KOPT-K1 (cell line): ENCODE measurements around the gene OR1J4.
"Not testable (repeated sequence)": the region's sequence is repeated elsewhere in the genome, so short reads cannot be mapped to it uniquely, and the experiment has no call there.

Experiments used
- H3K27ac ChIP-seq: fragments of 200-600 bp; sonication (generic); 2 replicates; pipeline ENCODE4 v1.5.1; 2016; ENCODE audit warnings: antibody characterized with exemption, mild to moderate bottlenecking, low read depth, low read length; ENCODE audit not compliant: poor library complexity, severe bottlenecking
- H3K36me3 ChIP-seq: fragments of 200-600 bp; sonication (generic); 2 replicates; pipeline ENCODE4 v1.5.1; 2017; ENCODE audit warnings: antibody characterized with exemption, mild to moderate bottlenecking, low read length, moderate library complexity; ENCODE audit not compliant: insufficient read depth
- H3K9me3 ChIP-seq: fragments of 200-600 bp; sonication (generic); 2 replicates; pipeline ENCODE4 v1.5.1; 2017; ENCODE audit warnings: antibody characterized with exemption, low read length, mild to moderate bottlenecking; ENCODE audit not compliant: insufficient read depth, poor library complexity, severe bottlenecking

Gene OR1J4

DNA sequence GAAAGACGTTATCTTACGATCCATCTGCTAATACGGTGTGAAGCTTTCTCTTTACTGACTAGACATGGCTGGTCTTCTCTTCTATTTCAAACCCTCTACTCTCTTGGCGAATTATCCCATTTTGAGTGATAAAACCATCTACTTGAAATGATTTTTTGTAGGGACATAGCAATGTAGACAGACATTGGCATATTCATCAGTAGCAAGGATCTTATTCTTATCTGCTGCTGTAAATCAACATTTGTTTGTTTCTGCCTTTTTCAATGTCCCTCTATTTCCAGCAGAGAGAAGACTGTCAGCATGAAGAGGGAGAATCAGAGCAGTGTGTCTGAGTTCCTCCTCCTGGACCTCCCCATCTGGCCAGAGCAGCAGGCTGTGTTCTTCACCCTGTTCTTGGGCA, at the start of gene OR1J4:
Gene OR1J4 (plus strand): TSS at position 301 of the 400 bp plus-strand sequence. CDS start 0 bp downstream, at position 301.
- Histone ChIP-seq H3K36me3 (no peaks in the 10 kb centered on the region), H3K27ac (no peak within 1 kb of the TSS), H3K9me3 (no peaks in the 10 kb centered on the region)

GRCh38 chr9:122474561-122474960, 44.4 kb upstream of the OR1J4 start:
- no peaks in the 10 kb centered on the region for H3K9me3 ChIP-seq
- no peak overlapping the region for H3K27ac ChIP-seq
- no peaks in the 10 kb centered on the region for H3K36me3 ChIP-seq

DNA sequence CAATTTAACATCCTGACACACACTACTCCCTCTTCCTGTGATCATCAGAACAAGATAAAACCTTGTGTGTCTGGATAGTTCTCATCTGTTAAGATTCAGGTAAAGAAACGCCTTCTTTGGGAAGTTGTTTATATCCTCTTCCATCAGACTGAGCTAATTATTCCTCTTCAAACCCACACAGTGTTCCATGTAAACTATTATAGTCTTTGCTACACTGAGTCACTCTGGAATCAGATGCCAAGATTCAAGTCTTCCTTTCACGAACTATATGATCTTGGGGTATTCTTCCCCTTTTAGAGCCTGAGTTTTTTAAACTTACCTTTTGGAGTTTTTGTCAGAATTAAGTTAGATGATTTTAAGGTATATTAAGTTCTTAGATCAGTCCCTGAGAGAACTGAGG, 43.2 kb upstream of the OR1J4 start:
- H3K36me3 ChIP-seq, result no peaks in the 10 kb centered on the region
- H3K27ac ChIP-seq, result no peak overlapping the region
- H3K9me3 ChIP-seq, result no peaks in the 10 kb centered on the region

- no peaks in the 10 kb centered on the region for H3K36me3 ChIP-seq
- no peak overlapping the region for H3K27ac ChIP-seq
- no peaks in the 10 kb centered on the region for H3K9me3 ChIP-seq
Observed at GRCh38 chr9:122477346-122477745, 41.6 kb upstream of the OR1J4 start.

GRCh38 chr9:122477826-122478225, 41.1 kb upstream of the OR1J4 start, which contains the start of gene OR1J1:
OR1J1 (minus strand) TSS chr9:122477926; CDS start chr9:122477926, 0 bp downstream.
- Histone ChIP-seq H3K9me3 (no peaks in the 10 kb centered on the region), H3K36me3 (no peaks in the 10 kb centered on the region), H3K27ac (no peak within 1 kb of the TSS)

DNA sequence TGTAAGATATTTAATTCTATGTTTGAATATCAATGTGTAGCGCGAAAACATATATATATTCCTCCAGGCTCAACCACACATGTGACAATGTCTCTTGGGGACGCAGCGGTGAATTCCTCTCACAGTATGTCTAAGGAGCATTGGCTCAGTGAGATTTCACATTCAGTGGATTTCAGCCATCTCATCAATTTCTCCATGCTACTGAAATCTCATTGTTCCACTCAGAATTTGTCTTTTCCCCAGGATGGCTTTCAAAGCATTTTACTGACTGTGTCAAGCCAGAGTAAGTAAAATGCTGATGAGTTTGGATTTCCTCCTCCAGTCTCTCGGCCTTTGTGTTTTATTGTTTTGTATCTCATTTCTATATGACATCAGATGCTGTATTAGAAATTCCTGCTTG, 39.9 kb upstream of the OR1J4 start:
- no peak overlapping the region for H3K27ac ChIP-seq
- H3K36me3 ChIP-seq, result no peaks in the 10 kb centered on the region
- H3K9me3 ChIP-seq, result no peaks in the 10 kb centered on the region

DNA sequence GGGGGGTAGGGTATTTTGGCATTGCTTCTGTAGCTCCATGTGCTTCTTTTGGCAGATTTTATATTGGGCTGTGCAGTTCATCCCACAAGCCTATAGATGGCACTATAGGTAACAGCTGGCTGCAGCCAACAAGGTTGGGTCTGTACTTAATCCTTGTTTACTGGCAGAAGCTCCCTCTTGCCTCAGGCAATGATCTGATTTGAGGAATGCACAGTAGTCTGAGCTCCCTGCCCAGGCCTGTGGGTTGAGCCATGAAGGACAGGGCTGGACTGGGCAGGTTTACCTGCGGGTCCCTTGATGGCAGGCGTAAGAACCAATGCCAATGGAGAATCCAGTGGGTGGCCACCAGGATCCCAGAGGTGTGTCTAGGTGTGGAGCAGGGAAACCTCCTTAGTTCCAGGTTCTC, 20.1 kb upstream of the OR1J4 start:
- no peaks in the 10 kb centered on the region for H3K9me3 ChIP-seq
- H3K36me3 ChIP-seq, result no peaks in the 10 kb centered on the region
- no peak overlapping the region for H3K27ac ChIP-seq

DNA sequence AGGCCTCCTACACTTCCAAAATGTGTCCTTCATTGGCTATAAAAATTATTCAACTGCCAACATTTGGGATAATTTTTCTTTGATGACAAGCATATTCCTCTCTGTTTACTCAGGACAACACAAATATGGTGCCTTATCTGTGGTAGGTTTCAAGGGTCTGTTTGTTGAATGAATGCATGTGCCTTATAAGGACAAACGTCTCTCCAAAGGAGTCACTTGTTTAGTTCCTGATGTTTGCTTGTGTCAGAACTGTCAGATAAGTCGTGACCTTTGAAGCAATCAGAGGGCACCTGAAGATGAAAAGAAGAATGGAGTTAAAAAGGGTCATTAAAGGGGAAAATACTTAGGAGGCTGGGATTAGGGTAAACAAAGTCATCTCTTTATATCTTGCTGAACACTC, 12.0 kb upstream of the OR1J4 start:
- Histone ChIP-seq H3K36me3 (no peaks in the 10 kb centered on the region), H3K27ac (no peak overlapping the region), H3K9me3 (no peaks in the 10 kb centered on the region)

DNA sequence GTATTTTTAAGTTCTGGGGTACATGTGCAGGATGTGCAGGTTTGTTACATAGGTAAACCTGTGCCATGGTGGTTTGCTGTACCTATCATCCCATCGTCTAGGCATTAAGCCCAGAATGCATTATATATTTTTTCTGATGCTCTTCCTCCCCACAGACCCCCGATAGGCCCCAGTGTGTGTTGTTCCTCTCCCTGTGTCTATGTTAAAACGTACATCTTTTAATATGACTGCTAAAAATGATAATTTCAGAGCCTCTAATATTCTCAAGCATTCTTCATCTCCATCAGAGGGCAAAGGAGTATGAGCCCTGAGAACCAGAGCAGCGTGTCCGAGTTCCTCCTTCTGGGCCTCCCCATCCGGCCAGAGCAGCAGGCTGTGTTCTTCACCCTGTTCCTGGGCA, 8.4 kb upstream of the OR1J4 start, which contains the start of gene OR1J2:
Gene OR1J2 (plus strand): TSS at position 301 of the 400 bp plus-strand sequence. CDS start 0 bp downstream, at position 301.
- H3K9me3 ChIP-seq, result no peaks in the 10 kb centered on the region
- H3K27ac ChIP-seq, result no peak within 1 kb of the TSS
- H3K36me3 ChIP-seq, result no peaks in the 10 kb centered on the region

DNA sequence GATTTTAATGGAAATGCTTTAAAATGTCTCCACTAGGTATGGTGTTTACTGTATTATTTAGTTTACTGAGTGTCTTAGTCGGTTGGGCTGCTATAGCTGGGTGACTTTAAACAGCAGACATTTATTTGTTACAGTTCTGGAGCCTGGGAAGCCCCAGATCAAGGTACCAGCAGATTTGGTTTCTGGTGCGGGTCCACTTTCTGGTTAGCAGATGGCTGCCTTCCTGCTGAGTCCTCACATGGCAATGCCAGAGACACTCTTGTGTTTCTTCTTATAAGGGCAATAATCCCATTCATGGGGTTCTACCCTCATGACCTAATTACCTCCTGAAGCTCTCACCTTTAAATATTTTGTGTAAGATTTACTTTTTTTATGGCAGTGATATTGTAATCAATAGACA, 715 bp upstream of the OR1J4 start:
- H3K9me3 ChIP-seq, result no peaks in the 10 kb centered on the region
- no peak overlapping the region for H3K27ac ChIP-seq
- H3K36me3 ChIP-seq, result no peaks in the 10 kb centered on the region

DNA sequence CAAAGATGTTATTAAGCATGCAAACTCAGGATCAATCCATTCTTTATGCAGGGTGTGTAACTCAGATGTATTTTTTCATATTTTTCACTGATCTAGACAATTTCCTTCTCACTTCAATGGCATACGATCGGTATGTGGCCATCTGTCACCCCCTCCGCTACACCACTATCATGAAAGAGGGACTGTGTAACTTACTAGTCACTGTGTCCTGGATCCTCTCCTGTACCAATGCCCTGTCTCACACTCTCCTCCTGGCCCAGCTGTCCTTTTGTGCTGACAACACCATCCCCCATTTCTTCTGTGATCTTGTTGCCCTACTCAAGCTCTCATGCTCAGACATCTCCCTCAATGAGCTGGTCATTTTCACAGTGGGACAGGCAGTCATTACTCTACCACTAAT, 435 bp downstream of the OR1J4 start:
- Histone ChIP-seq H3K27ac (no peak overlapping the region), H3K36me3 (no peaks in the 10 kb centered on the region), H3K9me3 (no peaks in the 10 kb centered on the region)

DNA sequence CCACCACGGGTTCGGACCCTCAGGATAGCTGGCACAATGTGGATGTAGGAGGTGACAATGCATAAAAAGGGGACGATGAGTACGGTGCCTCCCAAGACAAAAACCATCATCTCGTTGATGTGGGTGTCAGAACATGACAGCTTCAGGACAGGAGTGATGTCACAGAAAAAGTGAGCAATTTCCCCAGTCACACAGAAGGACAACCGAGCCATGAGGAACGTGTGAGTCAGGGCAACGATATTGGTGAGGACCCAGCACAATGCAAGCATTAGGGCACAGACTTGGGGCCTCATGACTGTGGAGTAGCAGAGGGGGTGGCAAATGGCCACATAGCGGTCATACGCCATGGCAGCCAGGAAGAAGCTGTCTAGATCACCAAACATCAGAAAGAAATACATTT, 7.7 kb downstream of the OR1J4 start:
- H3K27ac ChIP-seq, result no peak overlapping the region
- no peaks in the 10 kb centered on the region for H3K36me3 ChIP-seq
- H3K9me3 ChIP-seq, result no peaks in the 10 kb centered on the region

DNA sequence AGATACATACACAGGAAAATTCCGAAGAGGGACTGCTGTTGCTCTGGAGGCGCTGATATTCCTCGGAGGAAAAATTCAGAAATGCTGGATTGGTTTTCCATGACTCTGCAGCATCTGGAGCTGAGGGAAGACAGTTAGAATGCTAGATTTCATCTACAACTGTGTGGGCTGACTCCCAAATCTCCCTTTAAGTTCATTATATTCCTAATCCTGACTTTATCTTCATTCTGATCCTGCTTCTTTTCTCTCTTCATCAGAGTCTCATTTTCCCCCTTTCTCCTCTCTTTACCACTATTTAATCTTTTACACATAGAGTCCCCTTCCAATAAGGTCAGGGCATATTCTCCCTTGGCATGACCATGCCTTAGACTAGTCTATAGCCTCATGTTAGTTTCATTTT, 8.3 kb downstream of the OR1J4 start, which contains the start of gene OR1N1:
Gene OR1N1 (minus strand): TSS at position 101 of the 400 bp plus-strand sequence. CDS start 0 bp downstream, at position 101.
- Histone ChIP-seq H3K9me3 (no peaks in the 10 kb centered on the region), H3K27ac (no peak within 1 kb of the TSS), H3K36me3 (no peaks in the 10 kb centered on the region)

- H3K36me3 ChIP-seq, H3K9me3 ChIP-seq: not testable (repeated sequence)
Observed at GRCh38 chr9:122531157-122531556, 12.2 kb downstream of the OR1J4 start.

GRCh38 chr9:122536134-122536533, 17.2 kb downstream of the OR1J4 start:
- Histone ChIP-seq H3K36me3 (no peaks in the 10 kb centered on the region), H3K27ac (no peak overlapping the region), H3K9me3 (no peaks in the 10 kb centered on the region)

More at GRCh38 chr9:122531157-122531556, 12.2 kb downstream of the OR1J4 start:
- not testable (repeated sequence) for H3K27ac ChIP-seq

DNA sequence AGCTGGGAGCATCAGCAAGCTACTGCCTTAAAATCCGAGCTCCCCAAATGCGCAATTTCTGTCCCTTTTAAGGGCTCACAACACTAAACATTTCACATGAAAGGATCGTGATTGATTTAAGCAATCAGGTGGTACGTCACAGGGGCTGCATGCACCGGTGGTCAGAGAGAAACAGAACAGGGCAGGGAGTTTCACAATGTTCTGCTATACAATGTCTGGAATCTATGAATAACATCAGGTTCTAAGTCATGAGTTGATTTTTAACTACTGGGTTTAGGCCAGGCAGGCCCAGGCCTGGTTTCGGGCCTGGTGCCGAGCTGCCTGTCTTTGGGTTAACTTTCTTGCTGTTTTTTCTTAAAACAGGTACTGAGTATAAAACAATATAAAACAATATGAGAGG, 18.1 kb downstream of the OR1J4 start:
- H3K27ac ChIP-seq, H3K36me3 ChIP-seq, H3K9me3 ChIP-seq: not testable (repeated sequence)
